GM12875 (cell line): ENCODE results near the gene CHMP6.
A peak's percentile ranks its signal among the peaks of the same experiment; 100 is the strongest.

Source experiments
- H3K4me3 ChIP-seq: one replicate; pipeline ENCODE4 v1.5.1; 2011; ENCODE audit warnings: low read depth, low read length, control low read depth
- CTCF ChIP-seq: IDR thresholded peaks from 2 replicates; pipeline ENCODE4 v1.5.1; 2011; ENCODE audit warnings: low read depth, mild to moderate bottlenecking, control low read depth, inconsistent platforms, low read length, moderate library complexity, borderline replicate concordance; ENCODE audit not compliant: insufficient read depth

CHMP6 gene

GRCh38 chr17:81039854-81040758 lies 48.5 kb downstream of the CHMP6 start:
- no peak for TF ChIP-seq CTCF
- H3K4me3 ChIP-seq, result no peak overlapping the region

DNA sequence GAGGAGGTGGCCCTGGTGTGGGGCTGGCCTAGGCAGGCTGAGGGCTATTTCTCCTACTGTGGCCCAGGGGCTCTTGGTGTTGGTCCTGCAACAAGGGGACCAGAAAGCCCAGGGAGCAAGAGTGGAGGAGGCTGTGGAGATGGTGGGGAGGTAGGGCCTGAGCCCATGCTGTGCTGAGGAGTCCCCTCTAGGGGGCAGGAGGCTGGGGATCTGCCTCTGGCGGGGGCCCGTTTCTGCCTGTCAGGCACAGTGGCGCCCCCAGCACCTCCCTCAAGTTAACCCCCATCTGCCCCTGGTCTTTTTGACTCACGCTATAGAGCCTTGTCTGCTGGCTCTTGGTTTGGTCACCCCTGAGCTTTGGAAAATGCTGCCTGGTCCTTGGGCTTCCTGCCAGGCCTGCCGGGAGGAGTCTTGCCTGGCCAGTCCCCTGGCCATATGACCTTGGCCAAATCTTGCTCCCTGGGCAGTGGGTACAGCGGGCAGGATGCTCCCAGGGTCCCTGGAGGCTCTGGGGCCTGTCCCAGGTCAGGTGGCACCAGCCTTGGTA lies 49.2 kb downstream of the CHMP6 start:
- H3K4me3 ChIP-seq, result no peak overlapping the region
- TF ChIP-seq CTCF, result peak; percentile 65

- H3K4me3 ChIP-seq, result no peak overlapping the region
- TF ChIP-seq CTCF, result no peak
Observed at GRCh38 chr17:81042606-81043005, 51.0 kb downstream of the CHMP6 start.

DNA sequence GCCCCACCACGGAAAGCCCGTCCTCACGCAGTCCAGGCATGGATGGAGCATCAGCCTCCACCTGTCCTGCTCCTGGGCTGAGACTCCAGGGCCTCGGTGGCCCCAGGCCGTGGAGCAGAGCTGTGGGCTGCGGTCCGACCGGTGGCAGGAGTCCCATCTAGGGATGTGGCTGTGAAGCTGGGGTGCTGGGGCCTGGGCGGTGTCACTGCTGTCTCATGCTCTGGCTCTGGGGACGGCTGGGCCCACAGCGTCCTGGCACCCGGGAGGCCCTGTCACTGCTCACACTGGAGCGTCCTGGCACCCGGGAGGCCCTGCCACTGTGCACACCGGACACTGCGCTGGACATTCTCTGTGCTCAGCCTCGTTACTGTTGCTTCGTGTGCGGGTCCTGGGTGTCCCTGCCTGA lies 51.7 kb downstream of the CHMP6 start:
- TF ChIP-seq CTCF, result no peak
- no peak overlapping the region for H3K4me3 ChIP-seq

- no peak for TF ChIP-seq CTCF
- H3K4me3 ChIP-seq, result no peak overlapping the region
Observed at GRCh38 chr17:81043725-81044427, 52.2 kb downstream of the CHMP6 start.

DNA sequence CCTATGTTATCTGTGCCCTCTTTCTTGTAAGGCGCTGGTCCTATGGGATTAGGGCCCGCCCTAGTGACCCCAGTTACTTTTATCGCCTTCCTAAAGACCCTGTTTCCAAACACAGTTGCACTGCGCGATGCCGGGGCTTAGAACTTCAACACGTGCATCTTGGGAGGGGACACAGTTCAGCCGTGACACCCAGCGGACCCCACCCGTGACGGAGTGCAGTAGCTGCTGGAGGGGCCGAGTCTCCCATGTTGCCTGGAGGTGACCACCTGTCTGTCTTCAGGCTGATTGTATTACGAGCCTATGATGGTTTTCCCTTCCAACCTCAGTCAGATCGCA lies 52.8 kb downstream of the CHMP6 start:
- no peak for TF ChIP-seq CTCF
- H3K4me3 ChIP-seq, result no peak overlapping the region
